NCI-H2107 treated with DMSO at 0.1 percent for 48 hours (cell line): ENCODE data around the gene DRC7.
"Not testable (repeated sequence)": the region's sequence is repeated elsewhere in the genome, so short reads cannot be mapped to it uniquely, and the experiment has no call there.

ENCODE experiments used
- DNase-seq: peaks from one replicate; lab custom pipeline; 2025; ENCODE audit not compliant: unreplicated experiment; lab: John Stamatoyannopoulos, UW

Gene DRC7

DNA sequence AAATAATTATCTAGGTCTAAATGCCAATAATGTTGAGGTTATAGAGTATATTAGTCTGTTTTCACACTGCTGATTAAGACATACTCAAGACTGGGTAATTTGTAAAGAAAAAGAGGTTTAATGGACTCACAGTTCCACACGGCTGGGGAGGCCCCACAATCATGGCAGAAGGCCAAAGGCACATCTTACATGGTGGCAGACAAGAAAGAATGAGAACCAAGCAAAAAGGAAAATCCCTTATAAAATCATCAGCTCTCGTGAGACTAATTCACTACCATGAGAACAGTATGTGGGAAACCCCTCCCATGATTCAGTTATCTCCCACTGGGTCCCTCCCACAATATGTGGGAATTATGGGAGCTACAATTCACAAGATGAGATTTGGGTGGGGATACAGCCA is 38.1 kb downstream of the DRC7 start:
- DNase-seq: no peak

DNA sequence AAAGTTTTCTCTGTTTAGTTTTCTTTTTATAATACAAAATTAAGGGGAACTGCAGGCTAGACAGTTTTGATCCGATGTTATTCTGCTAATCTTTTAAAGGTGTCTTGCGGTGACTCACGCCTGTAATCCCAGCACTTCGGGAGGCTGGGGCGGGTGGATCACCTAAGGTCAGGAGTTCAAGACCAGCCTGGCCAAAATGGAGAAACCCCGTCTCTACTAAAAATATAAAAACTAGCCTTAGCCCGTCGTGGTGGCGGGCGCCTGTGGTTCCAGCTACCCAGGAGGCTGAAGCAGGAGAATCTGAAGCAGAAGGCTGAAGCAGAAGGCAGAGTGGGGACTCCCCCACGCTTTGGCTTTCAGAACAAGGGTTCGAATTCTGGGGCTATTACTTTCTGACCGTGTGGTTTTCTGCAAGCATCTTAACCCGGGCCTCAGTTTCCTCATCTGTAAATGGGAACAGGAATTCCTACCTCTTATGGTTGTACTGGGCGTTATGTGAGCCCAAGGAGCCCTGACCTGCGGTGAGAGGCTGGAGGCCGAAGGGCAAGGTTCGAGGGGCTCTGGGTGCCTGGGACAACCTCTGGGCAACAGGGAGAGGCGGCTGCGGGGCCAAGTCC is 39.8 kb downstream of the DRC7 start:
- no peak for DNase-seq

DNA sequence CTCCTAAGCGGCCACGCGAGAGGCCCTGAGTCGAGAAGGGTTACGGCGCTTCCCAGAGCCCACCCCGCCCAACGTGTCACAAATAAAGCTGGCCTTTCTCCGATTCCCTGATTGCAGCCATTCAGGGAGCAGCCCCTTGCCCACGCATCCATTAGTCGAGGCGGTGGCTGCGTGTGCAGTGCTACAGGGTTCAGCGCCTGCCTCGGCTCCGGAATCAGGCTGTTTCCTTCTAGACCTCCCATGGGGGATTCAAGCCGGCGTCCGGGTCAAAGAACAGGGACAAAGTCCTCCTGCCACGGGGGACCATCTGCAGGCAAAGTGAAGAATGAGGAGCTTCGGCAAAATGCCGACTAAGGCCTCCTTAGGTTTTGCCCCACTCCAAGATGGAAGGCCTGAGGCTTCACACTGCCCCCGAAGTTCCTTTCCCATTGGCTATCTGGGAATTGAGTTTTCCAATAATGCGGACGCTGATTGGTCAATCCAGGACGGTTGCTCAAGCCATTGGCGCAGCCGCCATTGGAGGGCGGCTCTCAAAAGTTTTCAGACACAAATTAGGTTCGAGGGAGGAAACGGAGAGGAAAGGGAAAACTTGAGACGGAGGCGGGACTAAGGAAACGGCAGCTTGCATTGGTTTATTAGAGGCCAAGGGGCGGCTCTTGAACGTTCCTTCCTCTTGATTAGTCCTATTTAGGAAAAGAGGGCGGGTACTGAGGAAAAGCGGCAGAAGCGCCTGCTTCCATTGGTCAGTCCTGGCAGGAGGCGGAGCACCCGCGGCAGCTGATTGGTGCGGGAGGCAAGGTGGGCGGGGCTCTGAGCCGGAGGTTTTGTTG is 40.5 kb downstream of the DRC7 start:
- peak; percentile 99 for DNase-seq

DNA sequence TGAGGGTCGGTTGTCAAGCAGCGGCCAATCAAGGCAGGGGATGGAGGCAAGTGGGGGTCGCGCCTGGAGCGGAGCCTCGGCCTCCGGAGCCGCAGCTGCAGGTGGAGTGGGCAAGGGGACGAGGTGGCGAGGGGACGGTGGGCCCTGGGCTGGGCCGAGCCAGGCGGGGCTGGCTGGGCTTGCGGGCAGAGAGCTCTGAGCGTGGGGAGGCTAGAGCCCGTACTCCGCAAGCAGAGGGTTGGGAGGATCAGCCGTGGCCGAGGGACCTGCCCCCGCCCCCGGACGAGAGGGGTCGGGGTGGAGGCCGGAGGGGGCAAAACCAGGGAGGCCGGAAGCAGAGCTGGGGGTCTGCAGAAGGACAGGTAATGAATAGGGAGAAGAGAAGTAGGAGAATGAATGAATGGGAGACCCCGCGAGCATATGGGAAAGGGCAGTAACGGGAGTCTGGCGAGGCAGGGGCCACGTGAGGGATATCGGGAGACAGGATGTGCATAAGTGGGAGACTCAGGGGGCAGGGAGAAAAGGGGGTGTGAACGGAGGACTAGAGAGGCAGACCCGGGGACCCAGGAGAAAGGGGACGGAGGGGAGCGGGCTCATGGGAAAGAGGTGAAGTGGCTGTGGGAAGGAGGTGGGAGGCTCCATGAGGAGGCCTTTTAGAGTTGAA is 41.3 kb downstream of the DRC7 start, which contains the start of gene KATNB1:
KATNB1 (plus strand) TSS at position 16 of the 664 bp plus-strand sequence. CDS start 1,474 bp downstream, outside the sequence.
- DNase-seq: no peak

DNA sequence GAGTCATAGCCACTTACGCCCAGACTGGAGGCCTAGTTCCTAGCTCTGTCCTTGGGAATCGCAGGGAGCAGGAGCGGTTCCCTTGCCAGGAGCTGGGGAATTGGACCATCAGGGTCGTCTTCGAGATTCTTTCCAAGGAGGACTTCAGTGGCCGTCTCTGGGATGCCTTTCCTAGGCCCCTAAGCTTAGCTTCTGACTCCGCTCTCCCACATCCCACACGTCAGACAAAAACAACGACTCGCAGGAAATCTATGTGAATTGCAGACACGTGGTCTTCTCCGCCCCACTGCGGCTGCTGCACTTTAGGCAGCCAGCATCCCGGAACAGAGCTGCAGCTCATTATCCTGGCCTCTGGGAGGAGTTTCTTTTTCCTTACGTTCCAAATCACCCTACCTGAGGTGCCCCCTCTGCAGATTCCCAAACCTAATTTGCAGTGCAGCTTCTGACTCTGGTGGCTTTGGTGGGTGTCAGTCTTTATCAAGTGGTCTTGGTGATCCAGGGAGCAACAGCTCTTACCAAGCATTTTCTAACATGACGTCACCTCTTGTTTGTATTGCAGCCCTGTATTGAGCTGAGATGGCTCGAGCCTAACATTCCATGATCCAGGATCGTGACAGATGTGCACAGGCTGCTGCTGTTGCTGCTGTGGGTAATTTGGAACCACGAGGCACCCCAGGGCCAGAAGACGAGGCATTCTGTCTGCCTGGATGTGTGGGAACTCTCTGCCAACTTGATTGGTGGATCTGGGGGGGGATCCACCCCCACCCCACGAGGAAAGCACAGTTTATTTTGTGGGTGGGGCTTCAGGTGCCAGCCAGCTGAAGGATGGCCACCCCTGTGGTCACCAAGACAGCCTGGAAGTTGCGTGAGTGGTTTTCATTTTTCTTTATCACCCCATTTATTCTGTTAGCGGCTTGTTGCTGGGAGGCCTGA is 42.1 kb downstream of the DRC7 start:
- peak; percentile 63 for DNase-seq

DNA sequence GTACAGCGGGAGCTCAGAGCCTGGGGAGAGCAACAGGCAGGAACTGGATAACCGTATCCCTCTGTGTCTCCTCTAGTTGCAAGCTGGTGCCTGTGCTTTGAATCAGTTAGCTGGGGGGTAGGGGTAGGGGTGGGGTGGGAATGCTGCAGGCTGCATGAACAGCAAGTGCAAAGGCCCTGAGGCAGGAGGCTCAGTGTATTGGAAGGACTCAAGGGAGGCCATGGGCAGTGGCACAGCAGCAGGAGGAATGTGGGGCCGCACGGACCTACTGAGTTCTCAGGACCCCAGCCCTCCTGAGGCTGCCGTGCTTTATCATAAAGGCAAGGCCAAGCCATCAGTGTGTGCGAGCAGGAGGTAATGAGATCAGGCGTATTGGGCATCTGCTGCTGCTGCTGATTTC is 44.2 kb downstream of the DRC7 start:
- DNase-seq: no peak

DNA sequence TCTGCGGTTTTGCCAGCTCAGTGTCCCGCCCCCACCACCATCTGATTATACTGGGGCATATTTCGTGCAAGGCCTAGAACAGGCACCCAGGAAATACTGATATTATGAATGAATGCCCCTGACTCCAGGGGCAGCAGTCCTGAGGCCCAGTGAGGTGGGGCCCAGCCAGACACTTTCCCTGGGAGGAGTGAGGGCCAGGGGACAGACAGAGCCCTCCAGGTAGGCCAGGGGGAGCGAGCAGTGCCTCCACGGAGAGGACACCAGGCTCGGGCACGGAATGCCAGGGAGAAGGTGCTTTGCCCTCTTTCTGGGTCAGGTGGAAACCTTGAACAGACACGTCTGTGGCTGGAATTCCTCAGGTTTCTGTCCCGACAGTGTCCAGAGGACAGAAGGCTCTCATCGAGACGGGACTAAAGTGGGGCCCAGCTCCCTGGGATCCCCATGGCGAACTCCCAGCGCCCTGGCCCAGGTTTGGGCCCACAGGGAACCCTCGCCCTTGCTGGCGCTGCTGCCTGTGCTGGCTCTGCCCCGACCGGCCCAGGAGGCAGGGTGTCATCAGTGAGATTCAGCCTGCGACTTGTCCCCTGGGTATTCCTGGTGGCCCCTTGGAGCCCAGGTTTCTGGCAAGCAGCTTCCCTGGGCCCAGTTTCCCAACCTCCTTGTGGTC is 45.3 kb downstream of the DRC7 start:
- no peak for DNase-seq

DNA sequence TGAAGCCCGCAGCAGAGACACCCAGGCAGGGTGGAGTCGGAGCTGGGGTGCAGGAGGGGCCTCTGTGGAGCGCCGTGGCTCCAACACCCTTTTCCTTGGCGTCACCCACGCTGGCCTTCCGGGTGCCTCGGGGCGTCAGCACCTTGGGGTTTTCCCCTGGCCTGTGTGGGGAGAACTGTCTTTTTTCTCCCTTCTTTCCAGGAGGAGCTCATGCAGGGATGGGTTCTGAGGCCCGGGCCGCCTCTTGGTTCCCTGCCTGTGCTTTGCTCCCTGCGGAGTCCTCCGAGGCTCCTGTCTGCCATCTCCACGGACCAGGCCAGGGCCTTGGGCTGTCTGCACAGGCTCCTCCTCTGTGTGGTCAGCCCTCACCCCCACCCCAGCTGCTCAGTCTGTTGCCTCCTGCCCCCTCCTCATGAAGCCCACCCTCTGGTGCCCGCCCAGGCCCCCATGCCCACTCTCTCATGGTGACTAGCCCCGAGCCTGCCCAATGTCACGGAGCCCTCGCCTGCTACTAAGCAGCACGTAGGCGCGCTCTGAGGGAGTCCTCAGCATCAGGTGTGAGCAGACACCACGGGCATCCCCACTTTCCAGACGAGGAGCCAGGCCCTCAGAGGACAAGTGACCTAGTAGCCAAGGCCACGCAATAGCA is 45.9 kb downstream of the DRC7 start:
- no peak for DNase-seq

DNA sequence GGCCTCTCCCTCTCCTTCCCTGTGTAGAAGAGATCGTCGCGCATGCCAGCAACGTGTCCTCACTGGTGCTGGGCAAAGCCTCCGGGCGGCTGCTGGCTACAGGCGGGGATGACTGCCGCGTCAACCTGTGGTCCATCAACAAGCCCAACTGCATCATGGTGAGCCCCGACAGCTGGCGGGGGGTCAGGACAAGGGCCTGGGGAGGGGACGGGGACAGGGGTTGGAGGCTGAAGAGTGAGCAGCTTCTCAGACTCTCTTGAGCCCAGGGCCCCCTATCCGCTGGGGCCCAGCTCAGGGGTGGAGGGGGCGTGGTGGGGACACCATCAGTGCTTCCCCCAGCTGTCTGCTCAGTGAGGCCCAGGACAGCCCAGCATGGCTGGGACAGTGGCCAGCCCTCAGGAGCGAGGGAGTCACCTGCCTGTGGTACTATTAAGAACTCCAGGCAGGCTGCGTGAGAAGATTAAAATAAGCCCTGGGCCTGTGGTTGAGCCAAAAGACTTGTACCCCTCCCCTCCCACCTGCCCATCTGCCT is 47.1 kb downstream of the DRC7 start:
- DNase-seq: no peak

DNA sequence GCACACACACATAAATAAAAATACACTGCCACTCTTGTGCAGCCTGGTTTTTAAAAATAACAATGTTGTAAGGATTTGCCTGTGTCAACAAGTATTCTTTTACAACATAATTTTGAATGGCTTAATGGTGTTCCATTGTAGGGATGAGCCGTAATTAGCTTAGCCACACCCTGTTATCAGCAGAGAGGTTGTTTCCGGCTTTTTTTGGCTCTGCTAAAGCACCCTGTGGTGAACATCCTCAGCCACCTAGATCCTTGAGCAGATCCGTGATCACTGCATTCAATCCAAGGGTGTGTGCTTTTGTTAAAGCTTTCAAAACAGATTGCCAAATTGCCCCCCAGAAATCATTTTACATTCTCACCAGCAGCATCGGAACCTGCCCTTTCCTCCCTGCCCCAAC is 47.9 kb downstream of the DRC7 start:
- no peak for DNase-seq

DNA sequence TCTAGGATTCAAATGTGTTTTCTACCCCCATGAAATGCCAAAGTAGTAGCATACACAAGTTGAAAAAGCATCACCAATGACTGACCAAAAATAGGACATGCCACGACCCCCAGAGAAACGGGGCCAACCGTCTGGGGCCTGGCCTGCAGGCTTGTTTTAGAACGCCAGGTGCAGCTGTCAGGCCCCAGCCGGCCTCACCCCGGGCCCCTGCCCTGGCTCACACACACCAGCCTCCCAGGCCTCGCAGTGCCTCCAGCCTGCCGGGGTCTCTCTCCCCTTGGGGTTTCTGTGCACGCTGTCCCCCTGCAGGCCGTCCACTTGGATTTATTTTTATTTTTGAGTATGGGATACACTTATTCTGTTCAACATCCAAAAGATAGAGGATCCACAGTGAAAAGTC is 48.9 kb downstream of the DRC7 start:
- DNase-seq: no peak

DNA sequence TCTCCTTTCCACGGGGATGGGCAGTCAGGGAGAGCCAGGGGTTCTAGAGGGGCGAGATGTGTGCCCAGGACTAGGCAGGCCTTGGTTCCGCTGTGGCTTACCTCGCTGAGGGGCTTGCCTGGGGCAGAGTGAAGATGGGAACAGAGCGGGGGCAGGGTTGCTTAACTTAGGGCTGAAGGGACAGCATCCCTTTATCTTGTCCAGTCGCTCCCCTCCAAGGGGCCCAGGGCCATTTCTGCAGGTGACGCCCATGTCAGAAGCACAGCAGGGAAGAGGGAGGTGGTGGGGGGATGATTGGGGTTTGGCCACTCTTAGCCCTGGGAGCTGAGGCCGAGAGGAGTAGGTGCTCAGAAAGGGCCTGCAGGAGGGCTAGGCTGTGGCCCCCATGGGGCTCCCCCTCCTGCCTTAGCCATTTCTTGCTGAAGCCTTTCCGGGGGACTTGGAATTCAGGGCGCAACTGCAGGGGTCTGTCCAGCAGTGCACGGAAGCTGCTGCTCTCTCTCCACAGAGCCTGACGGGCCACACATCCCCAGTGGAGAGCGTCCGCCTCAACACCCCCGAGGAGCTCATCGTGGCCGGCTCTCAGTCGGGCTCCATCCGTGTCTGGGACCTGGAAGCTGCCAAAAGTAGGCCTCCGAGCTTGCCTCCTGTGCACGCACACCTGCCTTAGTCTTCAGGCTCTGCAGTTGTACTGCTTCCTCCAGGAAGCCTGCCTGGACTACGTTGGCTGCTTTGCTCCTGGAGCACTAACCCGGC is 49.5 kb downstream of the DRC7 start:
- no peak for DNase-seq

DNA sequence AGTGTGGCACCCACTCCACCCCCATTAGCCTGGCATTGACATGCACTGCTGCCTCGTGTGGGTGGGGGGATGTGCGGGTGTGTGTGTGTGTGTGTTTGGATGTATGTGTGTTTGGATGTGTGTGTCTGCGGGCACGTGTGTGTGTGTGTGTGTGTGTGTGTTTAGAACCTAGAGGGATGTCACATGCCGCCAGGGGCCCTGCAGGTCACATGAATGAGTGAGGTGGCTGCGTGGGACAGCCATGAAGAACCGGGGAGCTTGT is 50.0 kb downstream of the DRC7 start:
- DNase-seq: no peak

DNA sequence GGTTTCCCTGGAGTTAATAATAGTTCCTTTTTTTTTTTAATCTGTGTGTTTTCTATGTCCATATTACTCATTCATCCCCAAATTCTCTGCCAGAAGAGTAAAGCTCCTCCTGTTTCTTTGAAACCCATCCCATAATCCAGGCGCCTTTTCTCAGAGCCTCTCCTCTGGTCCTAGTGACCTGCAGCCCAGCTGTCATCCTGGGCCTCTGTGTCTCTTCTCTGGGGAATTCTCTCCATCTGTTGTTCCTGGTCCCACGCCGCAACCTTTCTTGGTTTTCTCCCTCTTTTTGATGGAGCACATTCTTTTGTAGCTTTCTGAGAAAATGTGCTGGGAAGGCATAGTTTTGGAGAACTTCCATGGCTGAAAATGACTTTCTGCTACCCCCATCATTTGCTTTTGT is 51.2 kb downstream of the DRC7 start:
- no peak for DNase-seq

DNA sequence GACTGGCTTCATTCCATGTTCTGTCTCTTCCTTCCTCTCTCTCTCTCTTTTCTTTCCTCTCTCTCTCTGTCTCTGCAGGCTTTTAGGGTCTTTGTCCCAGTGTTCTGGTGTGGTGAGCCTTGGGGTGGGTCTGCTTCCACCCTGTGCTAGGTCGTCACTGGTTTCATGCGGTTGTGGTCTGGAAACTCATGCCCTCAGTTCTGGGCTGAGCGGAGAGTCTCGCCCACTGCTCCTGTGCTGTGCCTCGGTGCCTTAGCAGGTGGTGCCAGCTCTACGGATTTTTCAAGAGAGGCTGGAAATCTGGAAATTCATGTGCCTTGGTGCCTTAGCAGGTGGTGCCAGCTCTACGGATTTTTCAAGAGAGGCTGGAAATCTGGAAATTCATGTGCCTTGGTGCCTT is 51.7 kb downstream of the DRC7 start:
- DNase-seq: not testable (repeated sequence)

DNA sequence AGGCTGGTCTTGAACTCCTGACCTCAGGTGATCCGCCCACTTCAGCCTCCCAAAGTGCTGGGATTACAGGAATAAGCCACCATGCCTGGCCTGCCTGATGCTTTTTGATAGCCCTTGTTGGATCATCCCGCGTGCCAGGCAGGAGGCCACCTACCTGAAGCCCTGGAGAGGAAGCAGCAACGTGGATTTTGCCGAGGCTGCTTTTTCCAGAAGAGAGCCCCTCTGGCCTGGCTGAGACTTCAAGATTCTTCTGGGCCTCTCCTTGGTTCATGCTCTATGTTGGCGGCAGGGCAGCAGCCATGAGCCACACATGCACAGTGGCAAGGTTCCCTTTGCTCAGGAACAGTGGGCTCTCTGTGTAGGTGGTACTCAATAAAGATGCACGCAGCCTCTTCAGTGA is 52.5 kb downstream of the DRC7 start:
- no peak for DNase-seq

DNA sequence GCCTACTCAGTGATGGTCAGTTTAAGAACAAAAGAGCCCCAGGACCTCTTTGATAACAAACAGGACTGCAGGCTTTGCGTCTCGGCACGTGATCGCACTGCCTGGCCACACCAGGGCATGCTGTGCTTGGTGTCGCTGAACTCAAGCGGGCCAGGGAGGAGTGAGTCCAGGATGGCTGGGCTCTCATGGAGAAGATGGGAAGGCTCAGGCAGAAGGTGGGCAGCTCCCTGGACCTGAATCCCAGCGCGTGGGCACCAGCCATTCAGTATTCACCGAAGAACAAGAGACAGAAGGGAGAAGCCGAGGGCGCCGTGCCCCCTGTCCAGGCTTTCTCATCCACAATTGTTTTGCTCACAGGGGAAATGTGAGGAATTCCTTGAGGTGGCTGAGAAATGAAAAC is 52.9 kb downstream of the DRC7 start:
- no peak for DNase-seq

DNA sequence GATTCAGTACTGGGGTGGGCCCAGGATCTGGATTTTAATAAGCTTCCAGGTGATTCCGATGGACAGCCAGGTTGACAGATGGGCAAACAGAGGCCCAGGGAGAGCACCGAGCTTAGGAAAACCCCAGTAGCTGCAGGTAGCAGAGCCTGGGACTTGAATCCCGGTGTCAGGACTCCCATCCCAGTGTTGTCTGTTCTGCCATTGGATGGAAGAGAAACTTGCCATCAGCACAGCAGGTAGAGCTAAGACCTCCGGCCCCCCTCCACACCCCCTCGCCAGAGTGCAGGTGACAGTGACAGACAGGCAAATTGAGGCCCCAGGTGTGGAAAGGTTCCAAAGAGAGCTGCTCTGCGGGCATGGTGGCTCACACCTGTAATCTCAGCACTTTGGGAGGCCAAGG is 53.4 kb downstream of the DRC7 start:
- no peak for DNase-seq

DNA sequence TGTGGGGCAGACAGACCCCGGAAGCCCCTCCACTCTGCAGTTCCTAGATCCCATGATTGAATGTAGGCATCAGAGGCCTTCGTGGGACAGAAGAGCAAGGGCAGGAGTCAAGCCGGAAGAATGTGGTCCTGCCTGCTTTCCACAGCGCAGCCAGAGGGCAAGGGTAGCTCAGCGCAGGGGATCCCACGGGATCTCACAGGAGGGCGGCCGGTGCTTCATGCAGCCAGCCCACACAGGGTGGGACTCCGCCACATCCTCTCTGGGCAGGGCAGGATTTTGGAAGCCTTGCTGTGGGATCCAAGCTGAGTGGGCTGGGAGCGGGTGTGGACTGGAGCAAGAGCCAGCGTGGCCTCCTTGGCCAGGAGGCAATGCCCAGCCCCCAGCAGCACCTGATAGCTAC is 54.0 kb downstream of the DRC7 start:
- DNase-seq: no peak
